ENCODE data around the gene FN3K. TPM values are rescaled to one million over a fixed set of nuclear protein-coding genes. Genes with fewer than 3 reads are reported as not detected.

Gene FN3K
- total and polyA plus RNA-seq, 2 of the 13 experiments (the other 11 are each of a cell fraction or from before 2014, with no cell fraction given): 3.5 to 12.2 TPM

DNA sequence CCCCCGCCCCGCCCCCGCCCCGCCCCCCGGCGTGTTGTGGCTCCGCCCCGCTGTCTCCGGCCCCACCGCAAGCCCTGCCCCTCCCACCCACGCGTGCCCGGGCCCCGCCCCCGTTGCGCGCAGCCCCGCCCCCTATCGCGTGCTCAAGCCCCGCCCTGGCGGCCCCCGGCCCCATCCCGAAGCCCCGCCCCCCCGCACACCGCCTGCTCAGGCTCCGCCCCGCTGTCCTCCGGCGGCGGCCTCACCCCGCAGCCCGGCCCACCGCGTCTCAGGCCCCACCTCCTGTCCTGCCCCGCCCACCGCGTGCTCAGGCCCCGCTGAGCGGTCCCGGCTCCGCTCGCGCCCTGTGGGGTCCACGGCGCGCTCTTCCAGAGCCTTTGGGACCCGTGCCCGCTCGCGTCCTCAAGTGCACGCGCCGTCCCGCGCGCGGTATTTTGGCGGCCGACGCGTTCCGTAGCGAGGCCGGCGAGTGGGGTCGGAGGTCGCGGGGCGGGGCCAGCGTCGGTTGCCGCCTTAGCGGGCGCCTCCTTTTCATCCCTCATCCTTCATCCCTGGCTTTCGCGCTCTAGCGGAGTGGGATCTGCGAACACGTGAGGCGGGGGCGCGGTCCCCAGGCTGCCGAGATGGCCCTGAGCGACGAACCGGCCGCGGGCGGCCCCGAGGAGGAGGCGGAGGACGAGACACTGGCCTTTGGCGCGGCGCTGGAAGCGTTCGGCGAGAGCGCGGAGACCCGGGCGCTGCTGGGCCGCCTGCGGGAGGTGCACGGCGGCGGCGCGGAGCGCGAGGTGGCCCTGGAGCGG, 16.4 kb downstream of the FN3K start, which contains the start of gene TBCD (continued):
- TF ChIP-seq THYN1 (CRISPR knock-in tag; IDR thresholded peaks at IDR 0.05; ENCODE audit: borderline replicate concordance, low read depth): no peak
- peak; percentile 91 for TF ChIP-seq HDAC2 (CRISPR knock-in tag; IDR thresholded peaks at IDR 0.05)
- TF ChIP-seq GZF1 (CRISPR knock-in tag; IDR thresholded peaks at IDR 0.05): no peak; the same call in 1 of the 2 replicates
- TF ChIP-seq, protein P1, sequence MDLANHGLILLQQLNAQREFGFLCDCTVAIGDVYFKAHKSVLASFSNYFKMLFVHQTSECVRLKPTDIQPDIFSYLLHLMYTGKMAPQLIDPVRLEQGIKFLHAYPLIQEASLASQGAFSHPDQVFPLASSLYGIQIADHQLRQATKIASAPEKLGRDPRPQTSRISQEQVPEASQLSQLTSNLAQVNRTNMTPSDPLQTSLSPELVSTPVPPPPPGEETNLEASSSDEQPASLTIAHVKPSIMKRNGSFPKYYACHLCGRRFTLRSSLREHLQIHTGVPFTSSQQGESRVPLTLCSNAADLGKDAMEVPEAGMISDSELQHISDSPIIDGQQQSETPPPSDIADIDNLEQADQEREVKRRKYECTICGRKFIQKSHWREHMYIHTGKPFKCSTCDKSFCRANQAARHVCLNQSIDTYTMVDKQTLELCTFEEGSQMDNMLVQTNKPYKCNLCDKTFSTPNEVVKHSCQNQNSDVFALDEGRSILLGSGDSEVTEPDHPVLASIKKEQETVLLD (CRISPR knock-in tag; IDR thresholded peaks at IDR 0.05; ENCODE audit: low read depth): peak; percentile 77; the same call in 1 of the 2 replicates
- 0 out of 2 replicates have a peak, but pooled peaks have one; percentile 35 for TF ChIP-seq FOSL1 (CRISPR knock-in tag; IDR thresholded peaks at IDR 0.05; ENCODE audit: borderline replicate concordance)
- no peak for TF ChIP-seq ZNF879 (CRISPR knock-in tag; IDR thresholded peaks at IDR 0.05)
- TF ChIP-seq, protein P2, sequence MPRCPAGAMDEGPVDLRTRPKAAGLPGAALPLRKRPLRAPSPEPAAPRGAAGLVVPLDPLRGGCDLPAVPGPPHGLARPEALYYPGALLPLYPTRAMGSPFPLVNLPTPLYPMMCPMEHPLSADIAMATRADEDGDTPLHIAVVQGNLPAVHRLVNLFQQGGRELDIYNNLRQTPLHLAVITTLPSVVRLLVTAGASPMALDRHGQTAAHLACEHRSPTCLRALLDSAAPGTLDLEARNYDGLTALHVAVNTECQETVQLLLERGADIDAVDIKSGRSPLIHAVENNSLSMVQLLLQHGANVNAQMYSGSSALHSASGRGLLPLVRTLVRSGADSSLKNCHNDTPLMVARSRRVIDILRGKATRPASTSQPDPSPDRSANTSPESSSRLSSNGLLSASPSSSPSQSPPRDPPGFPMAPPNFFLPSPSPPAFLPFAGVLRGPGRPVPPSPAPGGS (CRISPR knock-in tag; IDR thresholded peaks at IDR 0.05): peak; percentile 93
- no peak for TF ChIP-seq ARNT (IDR thresholded peaks at IDR 0.05)
- TF ChIP-seq SRY (CRISPR knock-in tag; IDR thresholded peaks at IDR 0.05): peak; percentile 76
- TF ChIP-seq ZNF782 (CRISPR knock-in tag; IDR thresholded peaks at IDR 0.05; ENCODE audit: borderline replicate concordance): peak; percentile 29
- TF ChIP-seq HDAC1 (CRISPR knock-in tag; IDR thresholded peaks at IDR 0.05): peak; percentile 99
- TF ChIP-seq KLF11 (CRISPR knock-in tag; IDR thresholded peaks at IDR 0.05): no peak
- TF ChIP-seq, protein P3, sequence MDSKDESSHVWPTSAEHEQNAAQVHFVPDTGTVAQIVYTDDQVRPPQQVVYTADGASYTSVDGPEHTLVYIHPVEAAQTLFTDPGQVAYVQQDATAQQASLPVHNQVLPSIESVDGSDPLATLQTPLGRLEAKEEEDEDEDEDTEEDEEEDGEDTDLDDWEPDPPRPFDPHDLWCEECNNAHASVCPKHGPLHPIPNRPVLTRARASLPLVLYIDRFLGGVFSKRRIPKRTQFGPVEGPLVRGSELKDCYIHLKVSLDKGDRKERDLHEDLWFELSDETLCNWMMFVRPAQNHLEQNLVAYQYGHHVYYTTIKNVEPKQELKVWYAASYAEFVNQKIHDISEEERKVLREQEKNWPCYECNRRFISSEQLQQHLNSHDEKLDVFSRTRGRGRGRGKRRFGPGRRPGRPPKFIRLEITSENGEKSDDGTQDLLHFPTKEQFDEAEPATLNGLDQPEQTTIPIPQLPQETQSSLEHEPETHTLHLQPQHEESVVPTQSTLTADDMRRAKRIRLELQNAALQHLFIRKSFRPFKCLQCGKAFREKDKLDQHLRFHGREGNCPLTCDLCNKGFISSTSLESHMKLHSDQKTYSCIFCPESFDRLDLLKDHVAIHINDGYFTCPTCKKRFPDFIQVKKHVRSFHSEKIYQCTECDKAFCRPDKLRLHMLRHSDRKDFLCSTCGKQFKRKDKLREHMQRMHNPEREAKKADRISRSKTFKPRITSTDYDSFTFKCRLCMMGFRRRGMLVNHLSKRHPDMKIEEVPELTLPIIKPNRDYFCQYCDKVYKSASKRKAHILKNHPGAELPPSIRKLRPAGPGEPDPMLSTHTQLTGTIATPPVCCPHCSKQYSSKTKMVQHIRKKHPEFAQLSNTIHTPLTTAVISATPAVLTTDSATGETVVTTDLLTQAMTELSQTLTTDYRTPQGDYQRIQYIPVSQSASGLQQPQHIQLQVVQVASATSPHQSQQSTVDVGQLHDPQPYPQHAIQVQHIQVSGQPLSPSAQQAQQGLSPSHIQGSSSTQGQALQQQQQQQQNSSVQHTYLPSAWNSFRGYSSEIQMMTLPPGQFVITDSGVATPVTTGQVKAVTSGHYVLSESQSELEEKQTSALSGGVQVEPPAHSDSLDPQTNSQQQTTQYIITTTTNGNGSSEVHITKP (CRISPR knock-in tag; IDR thresholded peaks at IDR 0.05; ENCODE audit: low read depth): peak; percentile 56; the same call in 1 of the 2 replicates
- TF ChIP-seq, protein P4, sequence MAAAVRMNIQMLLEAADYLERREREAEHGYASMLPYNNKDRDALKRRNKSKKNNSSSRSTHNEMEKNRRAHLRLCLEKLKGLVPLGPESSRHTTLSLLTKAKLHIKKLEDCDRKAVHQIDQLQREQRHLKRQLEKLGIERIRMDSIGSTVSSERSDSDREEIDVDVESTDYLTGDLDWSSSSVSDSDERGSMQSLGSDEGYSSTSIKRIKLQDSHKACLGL (CRISPR knock-in tag; IDR thresholded peaks at IDR 0.05): peak; percentile 85
- no peak for TF ChIP-seq ARID2 (CRISPR knock-in tag; IDR thresholded peaks at IDR 0.05; ENCODE audit: borderline replicate concordance)
- no peak for TF ChIP-seq ZNF775 (CRISPR knock-in tag; IDR thresholded peaks at IDR 0.05; ENCODE audit: borderline replicate concordance)
